ENCODE measurements around the gene MAMLD1.

The MAMLD1 gene

GRCh38 chrX:150483356-150483985 is 120.4 kb downstream of the MAMLD1 start:
- Histone ChIP-seq H2AFZ (no peak overlapping the region), H3K79me2 (no peaks in the 10 kb centered on the region), H3K27me3 (ENCODE audit: control insufficient read depth, insufficient read depth, low read length) (no peaks in the 10 kb centered on the region), H3K27ac (no peak overlapping the region), H3K36me3 (ENCODE audit: control insufficient read depth, insufficient read depth, low read length) (no peaks in the 10 kb centered on the region), H3K4me1 (no peaks in the 10 kb centered on the region), H3K4me2 (ENCODE audit: low read length) (no peak overlapping the region), H3K9me3 (ENCODE audit: control insufficient read depth, low read length) (no peaks in the 10 kb centered on the region), H3K9ac (no peak overlapping the region), H3K4me3 (ENCODE audit: low read depth, low read length) (no peak overlapping the region)
- no peak for TF ChIP-seq CTCF (IDR thresholded peaks at IDR 0.05)

GRCh38 chrX:150486011-150486410 is 122.9 kb downstream of the MAMLD1 start:
- Histone ChIP-seq H3K4me2 (ENCODE audit: low read length) (no peak overlapping the region), H3K27me3 (ENCODE audit: control insufficient read depth, insufficient read depth, low read length) (no peaks in the 10 kb centered on the region), H3K36me3 (ENCODE audit: control insufficient read depth, insufficient read depth, low read length) (no peaks in the 10 kb centered on the region), H3K4me3 (ENCODE audit: low read depth, low read length) (no peak overlapping the region), H2AFZ (no peak overlapping the region), H3K9me3 (ENCODE audit: control insufficient read depth, low read length) (no peaks in the 10 kb centered on the region), H3K27ac (no peak overlapping the region), H3K79me2 (no peaks in the 10 kb centered on the region), H3K9ac (no peak overlapping the region), H3K4me1 (no peaks in the 10 kb centered on the region)
- peak; percentile 52 for TF ChIP-seq CTCF (IDR thresholded peaks at IDR 0.05)

- Histone ChIP-seq H3K4me2 (ENCODE audit: low read length) (no peak overlapping the region), H3K79me2 (no peaks in the 10 kb centered on the region), H3K27me3 (ENCODE audit: control insufficient read depth, insufficient read depth, low read length) (no peaks in the 10 kb centered on the region), H2AFZ (no peak overlapping the region), H3K36me3 (ENCODE audit: control insufficient read depth, insufficient read depth, low read length) (no peaks in the 10 kb centered on the region), H3K9ac (no peak overlapping the region), H3K9me3 (ENCODE audit: control insufficient read depth, low read length) (no peaks in the 10 kb centered on the region), H3K4me1 (no peaks in the 10 kb centered on the region), H3K27ac (no peak overlapping the region), H3K4me3 (ENCODE audit: low read depth, low read length) (no peak overlapping the region)
- no peak for TF ChIP-seq CTCF (IDR thresholded peaks at IDR 0.05)
Measured at GRCh38 chrX:150487369-150488094, 124.4 kb downstream of the MAMLD1 start.

GRCh38 chrX:150489359-150490015 is 126.4 kb downstream of the MAMLD1 start:
- H3K9me3 ChIP-seq (ENCODE audit: control insufficient read depth, low read length), result no peaks in the 10 kb centered on the region
- H3K4me2 ChIP-seq (ENCODE audit: low read length), result no peak overlapping the region
- no peak overlapping the region for H3K27ac ChIP-seq
- TF ChIP-seq CTCF (IDR thresholded peaks at IDR 0.05), result no peak
- H2AFZ ChIP-seq, result no peak overlapping the region
- no peaks in the 10 kb centered on the region for H3K36me3 ChIP-seq (ENCODE audit: control insufficient read depth, insufficient read depth, low read length)
- H3K4me3 ChIP-seq (ENCODE audit: low read depth, low read length), result no peak overlapping the region
- no peaks in the 10 kb centered on the region for H3K4me1 ChIP-seq
- H3K79me2 ChIP-seq, result no peaks in the 10 kb centered on the region
- H3K9ac ChIP-seq, result no peak overlapping the region
- H3K27me3 ChIP-seq (ENCODE audit: control insufficient read depth, insufficient read depth, low read length), result no peaks in the 10 kb centered on the region
